Muscle layer of duodenum (tissue), 2 donors: ENCODE data around the gene ZNF625.

ENCODE experiments used
- H3K27ac ChIP-seq: one replicate; pipeline ENCODE4 v1.7.0; 2013; ENCODE audit warnings: mild to moderate bottlenecking, low read length
- H3K27me3 ChIP-seq: one replicate; pipeline ENCODE4 v1.7.0; 2013; ENCODE audit warnings: low read depth, mild to moderate bottlenecking, control low read depth, low read length
- H3K36me3 ChIP-seq, 2 donors: one replicate each; pipeline ENCODE4 v1.7.0; 2013; ENCODE audit warnings: low read length in 2 of 2, control low read depth in 1 of 2, mild to moderate bottlenecking in 1 of 2; ENCODE audit not compliant: insufficient read depth in 2 of 2, control insufficient read depth in 1 of 2
- H3K4me1 ChIP-seq, 2 donors: one replicate each; pipeline ENCODE4 v1.7.0; 2013; ENCODE audit warnings: low read length in 2 of 2, mild to moderate bottlenecking in 2 of 2, control low read depth in 1 of 2, moderate library complexity in 1 of 2; ENCODE audit not compliant: insufficient read depth in 2 of 2, control insufficient read depth in 1 of 2
- H3K4me3 ChIP-seq, 2 donors: one replicate each; pipeline ENCODE4 v1.7.0; 2013; ENCODE audit warnings: low read length in 2 of 2, low read depth in 1 of 2, mild to moderate bottlenecking in 1 of 2
- H3K9me3 ChIP-seq, 2 donors: one replicate each; pipeline ENCODE4 v1.7.0; 2013; ENCODE audit warnings: low read length in 2 of 2, control low read depth in 1 of 2, mild to moderate bottlenecking in 1 of 2; ENCODE audit not compliant: control insufficient read depth in 1 of 2
- donor health status: healthy.

Gene ZNF625

DNA sequence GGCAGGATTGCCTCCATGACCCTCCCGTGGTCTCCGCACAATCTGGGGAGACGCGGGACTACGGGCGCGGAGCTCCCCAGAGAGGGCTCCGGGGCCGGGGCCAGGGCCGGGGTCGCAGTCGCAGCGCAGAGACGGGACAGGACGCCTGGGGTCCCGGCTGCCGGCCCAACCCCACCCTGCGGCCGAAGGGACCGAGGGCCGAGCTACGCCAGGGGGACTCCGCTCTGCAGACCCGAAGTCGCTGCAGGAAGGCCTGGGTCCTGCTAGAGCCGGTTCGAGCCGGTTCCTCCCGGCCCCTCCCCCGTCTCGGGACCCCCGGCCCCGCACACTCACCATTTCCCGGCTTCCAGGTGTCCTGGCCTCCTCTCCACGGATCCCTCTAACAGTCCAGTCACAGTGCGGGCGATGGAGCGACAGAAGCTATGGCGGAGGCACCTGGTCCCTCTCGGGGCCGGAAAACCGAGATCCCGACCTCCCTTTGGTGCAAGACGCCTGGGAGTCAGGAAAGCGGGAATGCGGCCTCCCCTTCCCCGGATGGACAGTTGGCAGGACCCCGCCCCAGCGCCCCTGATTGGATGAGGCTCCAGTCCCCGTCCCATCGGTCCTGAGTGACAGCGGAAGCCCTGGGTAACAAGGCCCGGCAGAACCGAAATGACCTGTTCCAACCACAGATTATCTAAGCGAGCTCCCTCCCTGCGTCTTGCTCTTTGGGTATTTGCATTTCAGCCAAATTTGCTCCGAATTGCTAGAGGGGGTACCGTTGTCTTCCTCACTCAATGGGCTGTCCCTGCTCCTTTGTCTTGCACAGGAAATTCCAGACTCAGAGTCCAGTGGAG is at the start of gene ZNF625:
ZNF625 (minus strand) TSS at position 512 of the 836 bp plus-strand sequence; CDS start at position 336, 176 bp downstream.
- H3K4me1 ChIP-seq = peaks cover 0 to 11% of the 10 kb centered on the region in 2 donors
- H3K27ac ChIP-seq = peak within 1 kb of the TSS; percentile 63
- peak within 1 kb of the TSS; percentile 81 to 91 for H3K4me3 ChIP-seq
- H3K9me3 ChIP-seq = no peaks in the 10 kb centered on the region
- H3K36me3 ChIP-seq = no peaks in the 10 kb centered on the region
- no peaks in the 10 kb centered on the region for H3K27me3 ChIP-seq

- Histone ChIP-seq H3K27ac (no peak overlapping the region), H3K4me3 (no peak overlapping the region), H3K9me3 (peaks cover 27 to 29% of the 10 kb centered on the region in 2 donors), H3K4me1 (no peaks in the 10 kb centered on the region), H3K27me3 (no peaks in the 10 kb centered on the region), H3K36me3 (peaks cover 5 to 15% of the 10 kb centered on the region in 2 donors)
Measured at GRCh38 chr19:12205296-12205695, 48.8 kb upstream of the ZNF625 start.

DNA sequence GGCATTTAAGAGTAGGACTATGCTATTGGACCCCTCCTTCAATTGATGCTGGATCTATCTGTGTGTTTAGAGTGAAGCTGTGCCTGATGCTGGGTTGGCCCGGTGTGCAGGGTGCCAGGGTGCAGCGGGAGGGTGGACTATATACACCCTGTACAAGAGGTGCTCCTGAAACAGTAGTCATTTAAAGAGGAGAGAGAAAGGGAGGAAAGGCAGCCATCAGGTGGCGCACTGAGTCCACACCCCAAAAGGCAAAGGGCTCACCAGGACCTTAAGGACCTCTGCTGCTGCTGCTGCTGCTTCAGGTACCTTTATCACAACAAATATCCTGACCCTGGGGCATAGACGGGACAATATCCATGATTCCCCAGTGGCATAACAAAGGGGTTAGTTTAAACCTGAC is 45.7 kb upstream of the ZNF625 start:
- Histone ChIP-seq H3K27ac (no peak overlapping the region), H3K36me3 (peaks cover 0 to 3% of the 10 kb centered on the region in 2 donors), H3K27me3 (no peaks in the 10 kb centered on the region), H3K4me1 (no peaks in the 10 kb centered on the region), H3K4me3 (no peak overlapping the region), H3K9me3 (peaks cover 5 to 15% of the 10 kb centered on the region in 2 donors)

DNA sequence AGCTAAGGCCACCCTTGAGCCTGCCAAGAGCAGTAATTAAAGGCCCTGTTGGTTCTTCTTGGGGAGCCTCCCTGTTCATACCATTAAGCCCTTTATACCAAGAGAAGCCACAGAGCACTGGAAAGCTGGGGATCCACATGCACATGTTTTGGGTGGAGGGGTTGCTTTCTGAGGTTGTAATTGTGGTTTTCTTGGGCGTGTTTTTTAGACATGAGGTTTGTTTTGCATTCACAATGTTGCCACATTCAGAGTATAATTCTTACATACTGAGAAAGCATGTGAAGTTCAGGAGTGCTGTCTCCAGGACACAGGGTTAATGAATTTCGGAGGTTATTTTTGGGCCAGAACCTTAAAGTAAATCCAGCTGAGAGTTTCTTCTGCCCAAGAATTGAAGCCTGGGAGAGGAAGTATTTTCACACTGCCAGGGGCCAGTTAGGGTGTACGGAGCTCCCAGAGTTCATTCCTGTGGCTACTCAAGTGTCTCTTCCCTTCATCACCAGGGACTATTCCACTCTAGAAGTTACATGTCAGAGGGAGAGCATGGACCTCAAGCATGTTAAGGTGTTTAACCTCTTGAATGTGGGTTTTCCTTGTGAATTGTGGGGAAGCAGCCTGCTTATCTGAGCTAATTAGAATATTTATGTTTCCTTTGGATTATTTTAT is 43.4 kb upstream of the ZNF625 start:
- Histone ChIP-seq H3K27ac (no peak overlapping the region), H3K27me3 (no peaks in the 10 kb centered on the region), H3K9me3 (peaks cover 0 to 10% of the 10 kb centered on the region in 2 donors), H3K4me3 (no peak overlapping the region), H3K4me1 (no peaks in the 10 kb centered on the region), H3K36me3 (no peaks in the 10 kb centered on the region)

DNA sequence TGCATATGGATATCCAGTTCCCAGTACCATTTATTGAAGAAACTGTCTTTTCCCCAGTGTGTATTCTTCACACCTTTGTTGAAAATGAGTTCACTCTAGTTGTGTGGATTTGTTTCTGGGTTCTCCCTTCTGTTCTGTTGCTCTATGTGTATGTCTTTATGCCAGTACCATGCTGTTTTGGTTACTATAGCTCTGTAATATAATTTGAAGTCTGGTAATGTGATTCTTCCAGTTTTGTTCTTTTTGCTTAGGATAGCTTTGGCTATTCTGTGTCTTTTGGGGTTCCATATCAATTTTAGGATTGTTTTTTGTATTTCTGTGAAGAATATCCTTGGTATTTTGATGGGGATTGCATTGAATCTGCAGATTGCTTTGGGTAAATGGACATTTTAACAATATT is 41.6 kb upstream of the ZNF625 start:
- Histone ChIP-seq H3K27me3 (no peaks in the 10 kb centered on the region), H3K4me3 (no peak overlapping the region), H3K27ac (no peak overlapping the region), H3K4me1 (no peaks in the 10 kb centered on the region), H3K9me3 (peaks cover 0 to 15% of the 10 kb centered on the region in 2 donors), H3K36me3 (no peaks in the 10 kb centered on the region)

GRCh38 chr19:12194827-12195731 is 38.5 kb upstream of the ZNF625 start:
- peaks cover 0 to 24% of the 10 kb centered on the region in 2 donors for H3K9me3 ChIP-seq
- peak overlapping the region; percentile 49 for H3K27ac ChIP-seq

GRCh38 chr19:12187625-12188024 is 31.1 kb upstream of the ZNF625 start:
- peaks cover 44 to 67% of the 10 kb centered on the region in 2 donors for H3K36me3 ChIP-seq
- no peaks in the 10 kb centered on the region for H3K27me3 ChIP-seq
- peak overlapping the region; percentile 18 to 39 for H3K4me3 ChIP-seq
- no peaks in the 10 kb centered on the region for H3K4me1 ChIP-seq
- peaks cover 41 to 51% of the 10 kb centered on the region in 2 donors for H3K9me3 ChIP-seq
- no peak overlapping the region for H3K27ac ChIP-seq

More at GRCh38 chr19:12194827-12195731, 38.5 kb upstream of the ZNF625 start:
- peaks cover 7 to 14% of the 10 kb centered on the region in 2 donors for H3K36me3 ChIP-seq
- H3K4me1 ChIP-seq = no peaks in the 10 kb centered on the region
- H3K27me3 ChIP-seq = no peaks in the 10 kb centered on the region
- peak overlapping the region; percentile 79 to 82 for H3K4me3 ChIP-seq

GRCh38 chr19:12180377-12180776 is 23.8 kb upstream of the ZNF625 start:
- H3K9me3 ChIP-seq = peaks cover 4 to 7% of the 10 kb centered on the region in 2 donors
- H3K27ac ChIP-seq = no peak overlapping the region
- no peaks in the 10 kb centered on the region for H3K27me3 ChIP-seq
- H3K36me3 ChIP-seq = peaks cover 4 to 17% of the 10 kb centered on the region in 2 donors
- H3K4me3 ChIP-seq = no peak overlapping the region
- H3K4me1 ChIP-seq = no peaks in the 10 kb centered on the region

- H3K9me3 ChIP-seq = no peaks in the 10 kb centered on the region
- no peaks in the 10 kb centered on the region for H3K27me3 ChIP-seq
- peaks cover 10 to 32% of the 10 kb centered on the region in 2 donors for H3K4me1 ChIP-seq
- H3K27ac ChIP-seq = no peak overlapping the region
- peaks cover 0 to 19% of the 10 kb centered on the region in 2 donors for H3K36me3 ChIP-seq
- no peak overlapping the region for H3K4me3 ChIP-seq
Measured at GRCh38 chr19:12166626-12167025, 10.1 kb upstream of the ZNF625 start.

DNA sequence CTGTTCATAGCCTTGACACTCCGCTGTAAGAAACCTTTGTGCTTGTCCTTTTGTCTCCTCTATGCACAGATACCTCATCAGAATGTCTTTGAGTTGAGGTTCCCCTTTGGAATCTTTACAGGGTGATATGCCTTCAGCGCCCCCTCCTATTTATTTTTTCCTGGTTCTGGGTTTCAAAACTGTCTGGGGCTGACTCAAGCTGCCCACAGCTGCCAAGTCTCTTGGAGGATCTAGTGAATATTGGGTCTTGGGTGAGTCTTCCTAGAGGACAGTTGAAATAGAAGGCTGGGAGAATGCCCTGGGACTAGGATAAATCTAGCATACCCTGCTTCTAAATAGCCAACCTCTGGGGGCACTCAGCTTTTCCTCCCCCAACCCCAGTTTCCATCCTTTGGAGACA is 7.3 kb upstream of the ZNF625 start:
- peak overlapping the region; percentile 98 for H3K27ac ChIP-seq
- peaks cover 10 to 32% of the 10 kb centered on the region in 2 donors for H3K4me1 ChIP-seq
- peaks cover 0 to 15% of the 10 kb centered on the region in 2 donors for H3K36me3 ChIP-seq
- H3K9me3 ChIP-seq = no peaks in the 10 kb centered on the region
- no peaks in the 10 kb centered on the region for H3K27me3 ChIP-seq
- peak overlapping the region; percentile 97 for H3K4me3 ChIP-seq
